Type B pancreatic cell (in vitro differentiated cells): ENCODE results near the gene DBF4. TPM values are rescaled to one million over a fixed set of nuclear protein-coding genes. Genes with fewer than 3 reads are reported as not detected.
"Not testable (repeated sequence)": the region's sequence is repeated elsewhere in the genome, so short reads cannot be mapped to it uniquely, and the experiment has no call there.

Experiments used
- DNase-seq: peaks from one replicate; pipeline ENCODE4 v3.0.0; 2021; ENCODE audit warnings: mixed read lengths; ENCODE audit not compliant: unreplicated experiment; ENCODE audit errors: extremely low spot score
- H3K27ac Mint-ChIP-seq: 2 replicates; pipeline ENCODE4 v1.8.0; 2021; ENCODE audit warnings: mild to moderate bottlenecking, mixed read lengths
- H3K27me3 Mint-ChIP-seq: 2 replicates; pipeline ENCODE4 v1.8.0; 2021; ENCODE audit warnings: mixed read lengths
- H3K36me3 Mint-ChIP-seq: 2 replicates; pipeline ENCODE4 v1.8.0; 2021; ENCODE audit warnings: mixed read lengths
- H3K4me1 Mint-ChIP-seq: one replicate; pipeline ENCODE4 v1.8.0; 2021; ENCODE audit warnings: mixed read lengths; ENCODE audit not compliant: unreplicated experiment
- H3K4me3 Mint-ChIP-seq: 2 replicates; pipeline ENCODE4 v1.8.0; 2021; ENCODE audit warnings: mild to moderate bottlenecking, mixed read lengths
- H3K9me3 Mint-ChIP-seq: 2 replicates; pipeline ENCODE4 v1.8.0; 2021; ENCODE audit warnings: mixed read lengths
- total RNA-seq: library from RNA; stranded (reverse); gene quantifications from 2 replicates; pipeline ENCODE4 v1.2.1, GENCODE V29; 2021; ENCODE audit warnings: low replicate concordance
- TF ChIP-seq, protein P1 (sequence below): fragments of 200-600 bp; sonication (generic); conservative IDR thresholded peaks from 2 replicates; pipeline ENCODE4 v1.5.0; 2021; ENCODE audit warnings: antibody characterized with exemption, mild to moderate bottlenecking

Gene DBF4
- total RNA-seq, 1 donor from 2014 or later: 37.8 TPM

DNA sequence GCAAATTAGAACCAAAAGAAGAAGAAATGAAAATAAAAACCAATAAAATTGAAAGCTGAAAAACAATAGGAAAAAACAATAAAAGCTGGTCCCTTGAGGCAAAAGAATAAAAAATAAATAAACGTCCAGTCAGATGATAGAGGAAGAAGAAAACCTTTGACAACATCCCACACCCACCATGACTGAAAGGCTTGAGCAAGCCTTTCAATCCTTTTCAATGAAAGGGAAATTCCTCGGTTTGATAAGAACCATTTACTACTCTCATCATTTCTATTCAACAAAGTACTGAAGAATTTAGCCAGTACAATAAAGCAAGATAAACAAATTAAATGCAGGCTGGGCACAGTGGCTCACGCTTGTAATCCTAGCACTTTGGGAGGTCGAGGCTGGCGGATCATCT is 3.9 kb upstream of the DBF4 start:
- no peak for DNase-seq
- peaks cover 39% of the 10 kb centered on the region for H3K36me3 Mint-ChIP-seq
- H3K27me3 Mint-ChIP-seq: no peaks in the 10 kb centered on the region
- no peak overlapping the region for H3K27ac Mint-ChIP-seq
- no peak overlapping the region for H3K4me3 Mint-ChIP-seq
- TF ChIP-seq, protein P1, sequence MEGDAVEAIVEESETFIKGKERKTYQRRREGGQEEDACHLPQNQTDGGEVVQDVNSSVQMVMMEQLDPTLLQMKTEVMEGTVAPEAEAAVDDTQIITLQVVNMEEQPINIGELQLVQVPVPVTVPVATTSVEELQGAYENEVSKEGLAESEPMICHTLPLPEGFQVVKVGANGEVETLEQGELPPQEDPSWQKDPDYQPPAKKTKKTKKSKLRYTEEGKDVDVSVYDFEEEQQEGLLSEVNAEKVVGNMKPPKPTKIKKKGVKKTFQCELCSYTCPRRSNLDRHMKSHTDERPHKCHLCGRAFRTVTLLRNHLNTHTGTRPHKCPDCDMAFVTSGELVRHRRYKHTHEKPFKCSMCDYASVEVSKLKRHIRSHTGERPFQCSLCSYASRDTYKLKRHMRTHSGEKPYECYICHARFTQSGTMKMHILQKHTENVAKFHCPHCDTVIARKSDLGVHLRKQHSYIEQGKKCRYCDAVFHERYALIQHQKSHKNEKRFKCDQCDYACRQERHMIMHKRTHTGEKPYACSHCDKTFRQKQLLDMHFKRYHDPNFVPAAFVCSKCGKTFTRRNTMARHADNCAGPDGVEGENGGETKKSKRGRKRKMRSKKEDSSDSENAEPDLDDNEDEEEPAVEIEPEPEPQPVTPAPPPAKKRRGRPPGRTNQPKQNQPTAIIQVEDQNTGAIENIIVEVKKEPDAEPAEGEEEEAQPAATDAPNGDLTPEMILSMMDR: no peak
- H3K9me3 Mint-ChIP-seq: peaks cover 10% of the 10 kb centered on the region
- H3K4me1 Mint-ChIP-seq: peaks cover 17% of the 10 kb centered on the region

GRCh38 chr7:87873328-87873727 is 3.0 kb upstream of the DBF4 start:
- not testable (repeated sequence) for H3K4me3 Mint-ChIP-seq, H3K27me3 Mint-ChIP-seq, DNase-seq, H3K27ac Mint-ChIP-seq, H3K9me3 Mint-ChIP-seq
- peaks cover 35% of the 10 kb centered on the region for H3K36me3 Mint-ChIP-seq
- peaks cover 23% of the 10 kb centered on the region for H3K4me1 Mint-ChIP-seq

DNA sequence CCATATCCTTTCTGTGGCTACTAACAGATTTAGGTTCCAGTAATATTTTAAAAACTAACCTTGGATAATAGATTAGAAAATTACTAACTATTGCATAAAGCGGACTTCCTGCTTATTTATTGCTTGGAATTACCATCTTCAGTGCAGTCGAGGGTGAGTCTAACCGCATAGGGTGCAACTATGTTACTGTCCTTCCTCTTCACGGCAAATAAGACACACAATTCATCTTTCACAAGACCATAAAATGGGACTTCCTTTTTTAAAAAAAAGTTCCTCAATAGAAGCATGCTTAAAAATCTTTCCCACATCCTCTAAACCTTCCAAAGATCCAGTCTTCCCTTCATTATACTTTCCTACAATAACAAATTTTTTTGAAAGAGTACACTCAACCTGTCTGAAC is 2.2 kb upstream of the DBF4 start:
- TF ChIP-seq, protein P1: no peak
- peaks cover 35% of the 10 kb centered on the region for H3K36me3 Mint-ChIP-seq
- H3K9me3 Mint-ChIP-seq: peaks cover 9% of the 10 kb centered on the region
- no peak overlapping the region for H3K27ac Mint-ChIP-seq
- H3K4me1 Mint-ChIP-seq: peaks cover 25% of the 10 kb centered on the region
- no peaks in the 10 kb centered on the region for H3K27me3 Mint-ChIP-seq
- peak overlapping the region; percentile 95 for H3K4me3 Mint-ChIP-seq
- no peak for DNase-seq

GRCh38 chr7:87875151-87876039 is 898 bp upstream of the DBF4 start:
- H3K9me3 Mint-ChIP-seq: peaks cover 9% of the 10 kb centered on the region
- H3K27ac Mint-ChIP-seq: peak overlapping the region; percentile 98
- peaks cover 26% of the 10 kb centered on the region for H3K4me1 Mint-ChIP-seq
- peaks cover 35% of the 10 kb centered on the region for H3K36me3 Mint-ChIP-seq
- no peaks in the 10 kb centered on the region for H3K27me3 Mint-ChIP-seq
- DNase-seq: peak; percentile 75
- peak overlapping the region; percentile 95 for H3K4me3 Mint-ChIP-seq
- TF ChIP-seq, protein P1: no peak

DNA sequence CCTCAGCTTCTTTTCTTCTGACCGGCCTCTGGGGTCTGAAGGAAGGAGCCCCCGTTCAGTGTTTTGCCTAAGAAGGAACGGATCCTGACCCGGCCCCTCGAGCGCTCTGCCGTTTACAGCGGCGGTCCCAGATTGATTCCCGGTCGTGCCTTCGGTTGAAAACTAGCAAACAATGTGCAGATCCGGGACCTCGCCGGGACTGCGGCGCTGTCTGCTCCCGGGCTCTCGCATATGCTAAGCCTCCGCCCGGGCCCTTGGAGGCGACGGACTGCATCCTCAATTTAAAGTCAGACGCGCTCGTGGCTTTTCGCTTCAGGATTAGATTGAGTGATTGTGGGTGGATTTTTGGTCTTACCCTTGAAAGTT is 559 bp downstream of the DBF4 start:
- H3K27ac Mint-ChIP-seq: peak overlapping the region; percentile 98
- H3K9me3 Mint-ChIP-seq: peaks cover 9% of the 10 kb centered on the region
- TF ChIP-seq, protein P1: no peak
- peak; percentile 73 for DNase-seq
- no peaks in the 10 kb centered on the region for H3K27me3 Mint-ChIP-seq
- H3K4me1 Mint-ChIP-seq: peaks cover 30% of the 10 kb centered on the region
- peaks cover 27% of the 10 kb centered on the region for H3K36me3 Mint-ChIP-seq
- H3K4me3 Mint-ChIP-seq: peak overlapping the region; percentile 95

DNA sequence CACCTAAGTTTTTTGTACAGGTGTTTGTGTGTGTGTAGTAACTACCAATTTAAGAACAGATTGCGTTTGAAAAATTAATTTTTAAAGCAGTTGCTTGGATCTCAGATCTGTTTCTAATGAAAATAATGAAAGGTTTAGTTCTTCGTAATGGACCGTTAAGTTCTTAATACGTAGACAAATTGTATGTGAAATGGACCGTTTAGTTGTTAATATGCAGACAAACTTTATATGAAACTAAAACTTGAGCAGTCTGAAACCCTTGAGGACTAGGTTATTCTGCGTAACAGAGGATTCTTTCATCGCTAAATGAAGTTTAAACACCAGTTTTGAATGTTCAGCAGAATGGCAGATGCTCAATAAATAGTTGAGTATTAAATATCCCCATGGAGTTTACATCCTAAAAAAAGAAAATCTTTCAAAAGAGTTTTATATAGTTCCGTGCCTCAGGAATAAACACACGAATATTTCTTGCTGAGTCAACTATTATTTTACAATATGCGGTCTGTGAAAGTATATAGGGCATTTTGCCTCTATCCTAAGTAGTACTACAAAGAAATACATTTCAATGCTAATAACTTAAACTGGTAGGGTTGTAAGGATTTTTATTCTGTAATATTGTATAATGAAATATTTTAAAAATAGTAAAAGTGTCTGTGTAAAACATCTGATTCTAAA is 1.2 kb downstream of the DBF4 start:
- Mint-ChIP-seq H3K36me3 (peaks cover 20% of the 10 kb centered on the region), H3K27me3 (no peaks in the 10 kb centered on the region), H3K4me3 (peak overlapping the region; percentile 95), H3K9me3 (peaks cover 4% of the 10 kb centered on the region), H3K4me1 (peaks cover 30% of the 10 kb centered on the region), H3K27ac (peak overlapping the region; percentile 98)
- TF ChIP-seq, protein P1: no peak
- DNase-seq: no peak
